Neural cell (in vitro differentiated cells): Measurements from ENCODE around the gene CNIH3. TPM values are rescaled to one million over a fixed set of nuclear protein-coding genes. Genes with fewer than 3 reads are reported as not detected.

Experiments used
- H2AFZ ChIP-seq: fragments of 200-600, 300-800 bp; sonication (generic), shearing (Covaris generic); 2 replicates; pipeline ENCODE4 v1.6.0; 2014; ENCODE audit warnings: low read depth, mild to moderate bottlenecking, antibody characterized with exemption, low read length, moderate library complexity
- H3F3A ChIP-seq: fragments of 200-600 bp; shearing (Covaris generic); 2 replicates; pipeline ENCODE4 v1.6.1; 2016; ENCODE audit warnings: mild to moderate bottlenecking, moderate library complexity, mixed read lengths, antibody characterized with exemption, low read length; ENCODE audit not compliant: insufficient read depth, poor library complexity, severe bottlenecking
- H3K27ac ChIP-seq: fragments of 200-600, 300-800 bp; sonication (generic), shearing (Covaris generic); 2 replicates; pipeline ENCODE4 v1.5.1; 2014; ENCODE audit warnings: mild to moderate bottlenecking, low read length, moderate library complexity
- H3K27me3 ChIP-seq: fragments of 300-800, 200-600 bp; sonication (generic), shearing (Covaris generic); 2 replicates; pipeline ENCODE4 v1.6.0; 2014; ENCODE audit warnings: mild to moderate bottlenecking, low read depth, low read length, moderate library complexity; ENCODE audit not compliant: insufficient read depth
- H3K36me3 ChIP-seq: fragments of 300-800, 200-600 bp; sonication (generic), shearing (Covaris generic); 2 replicates; pipeline ENCODE4 v1.5.1; 2014; ENCODE audit warnings: mild to moderate bottlenecking, antibody characterized with exemption, low read length, moderate library complexity; ENCODE audit not compliant: insufficient read depth
- H3K4me2 ChIP-seq: fragments of 300-800, 200-600 bp; sonication (generic), shearing (Covaris generic); 2 replicates; pipeline ENCODE4 v1.6.0; 2014; ENCODE audit warnings: mild to moderate bottlenecking, low read length
- H3K4me3 ChIP-seq: fragments of 300-800, 200-600 bp; sonication (generic), shearing (Covaris generic); 2 replicates; pipeline ENCODE4 v1.5.1; 2014; ENCODE audit warnings: mild to moderate bottlenecking, low read length, moderate library complexity
- H3K79me2 ChIP-seq: fragments of 200-600 bp; shearing (Covaris generic); replicated peaks from 2 replicates; pipeline ENCODE4 v1.6.0; 2014; ENCODE audit warnings: mild to moderate bottlenecking, low read length, moderate library complexity; ENCODE audit not compliant: insufficient read depth
- H3K9ac ChIP-seq: fragments of 300-800, 200-600 bp; sonication (generic), shearing (Covaris generic); 2 replicates; pipeline ENCODE4 v1.6.1; 2016; ENCODE audit warnings: mild to moderate bottlenecking, low read length, mixed read lengths
- H3K9me2 ChIP-seq: fragments of 200-600 bp; shearing (Covaris generic); 2 replicates; pipeline ENCODE4 v1.6.1; 2016; ENCODE audit warnings: mild to moderate bottlenecking, low read length, mixed read lengths; ENCODE audit not compliant: insufficient read depth
- H3K9me3 ChIP-seq: fragments of 200-600, 300-800 bp; sonication (generic), shearing (Covaris generic); 2 replicates; pipeline ENCODE4 v1.6.1; 2016; ENCODE audit warnings: mild to moderate bottlenecking, mixed run types, low read length, moderate library complexity, mixed read lengths
- H4K20me1 ChIP-seq: fragments of 200-600 bp; shearing (Covaris generic); 2 replicates; pipeline ENCODE4 v1.6.1; 2016; ENCODE audit warnings: mild to moderate bottlenecking, mixed run types; ENCODE audit not compliant: insufficient read depth
- EP300 ChIP-seq: fragments of 450-650 bp; conservative IDR thresholded peaks from 2 replicates; pipeline ENCODE4 v1.6.1; 2014; ENCODE audit warnings: antibody characterized with exemption, mild to moderate bottlenecking, moderate library complexity; ENCODE audit not compliant: poor library complexity, severe bottlenecking
- EZH2 ChIP-seq: fragments of 200-600, 300-800 bp; shearing (Covaris generic), sonication (generic); IDR thresholded peaks from 2 replicates; pipeline ENCODE4 v1.6.1; 2014; ENCODE audit warnings: antibody characterized with exemption, low read length, borderline replicate concordance, mild to moderate bottlenecking; ENCODE audit not compliant: insufficient read depth, poor library complexity, severe bottlenecking
- MXI1 ChIP-seq: fragments of 450-650 bp; conservative IDR thresholded peaks from 2 replicates; pipeline ENCODE4 v1.6.1; 2014; ENCODE audit warnings: antibody characterized with exemption, mild to moderate bottlenecking; ENCODE audit not compliant: poor library complexity, severe bottlenecking
- POLR2AphosphoS5 ChIP-seq: IDR thresholded peaks from 2 replicates; pipeline ENCODE4 v1.6.1; 2012
- RAD21 ChIP-seq: fragments of 450-650 bp; conservative IDR thresholded peaks from 2 replicates; pipeline ENCODE4 v1.6.1; 2014; ENCODE audit warnings: antibody characterized with exemption, mild to moderate bottlenecking, moderate library complexity
- SMC3 ChIP-seq: fragments of 450-650 bp; conservative IDR thresholded peaks from 2 replicates; pipeline ENCODE4 v1.6.1; 2014; ENCODE audit warnings: antibody characterized with exemption, mild to moderate bottlenecking, moderate library complexity; ENCODE audit not compliant: poor library complexity
- TAF1 ChIP-seq: IDR thresholded peaks from 2 replicates; pipeline ENCODE4 v1.6.1; 2012; ENCODE audit warnings: low read depth
- polyA plus RNA-seq: library from polyadenylated mRNA; depleted of rRNA; stranded (reverse); fragments of >200 nt; gene quantifications from 2 replicates; pipeline ENCODE4 v1.2.3, GENCODE V29; 2014
- TF ChIP-seq, protein P1 (sequence below): IDR thresholded peaks from 2 replicates; pipeline ENCODE4 v1.6.1; 2012; ENCODE audit warnings: borderline replicate concordance
- TF ChIP-seq, protein P2 (sequence below): fragments of 450-650 bp; IDR thresholded peaks from 2 replicates; pipeline ENCODE4 v1.5.1; 2014; ENCODE audit warnings: antibody characterized with exemption, mild to moderate bottlenecking, moderate library complexity; ENCODE audit not compliant: poor library complexity, severe bottlenecking

Gene CNIH3
- polyA plus RNA-seq, 1 donor from 2014 or later = 9.3 TPM

DNA sequence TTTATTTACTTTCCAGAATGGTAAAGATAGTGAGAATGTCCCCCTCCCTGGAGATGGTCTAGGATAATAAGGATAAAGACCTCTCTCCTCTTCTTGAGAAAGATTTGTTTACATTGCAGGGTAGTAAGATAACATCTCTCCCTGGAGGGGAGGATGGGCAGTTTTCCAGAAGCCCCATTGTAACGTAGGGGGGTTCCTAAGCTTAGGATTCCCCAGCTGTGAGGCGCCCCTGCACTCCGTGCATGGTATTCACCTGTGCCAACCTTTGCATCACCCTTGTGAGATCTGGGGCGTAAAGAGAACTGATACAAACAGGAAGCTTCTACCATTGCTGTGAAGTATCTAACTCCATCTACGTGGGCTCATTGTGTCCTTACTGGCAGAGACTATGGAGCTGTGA lies 164.6 kb downstream of the CNIH3 start:
- Histone ChIP-seq H3F3A (no peaks in the 10 kb centered on the region), H3K9me3 (no peaks in the 10 kb centered on the region), H3K9ac (no peak overlapping the region), H4K20me1 (no peaks in the 10 kb centered on the region), H3K9me2 (no peaks in the 10 kb centered on the region), H3K4me3 (no peak overlapping the region), H3K36me3 (no peaks in the 10 kb centered on the region), H3K4me2 (no peak overlapping the region), H3K27ac (no peak overlapping the region), H3K27me3 (no peaks in the 10 kb centered on the region), H2AFZ (no peak overlapping the region), H3K79me2 (no peaks in the 10 kb centered on the region)
- TF ChIP-seq EP300 = no peak
- no peak for TF ChIP-seq TAF1
- TF ChIP-seq, protein P1, sequence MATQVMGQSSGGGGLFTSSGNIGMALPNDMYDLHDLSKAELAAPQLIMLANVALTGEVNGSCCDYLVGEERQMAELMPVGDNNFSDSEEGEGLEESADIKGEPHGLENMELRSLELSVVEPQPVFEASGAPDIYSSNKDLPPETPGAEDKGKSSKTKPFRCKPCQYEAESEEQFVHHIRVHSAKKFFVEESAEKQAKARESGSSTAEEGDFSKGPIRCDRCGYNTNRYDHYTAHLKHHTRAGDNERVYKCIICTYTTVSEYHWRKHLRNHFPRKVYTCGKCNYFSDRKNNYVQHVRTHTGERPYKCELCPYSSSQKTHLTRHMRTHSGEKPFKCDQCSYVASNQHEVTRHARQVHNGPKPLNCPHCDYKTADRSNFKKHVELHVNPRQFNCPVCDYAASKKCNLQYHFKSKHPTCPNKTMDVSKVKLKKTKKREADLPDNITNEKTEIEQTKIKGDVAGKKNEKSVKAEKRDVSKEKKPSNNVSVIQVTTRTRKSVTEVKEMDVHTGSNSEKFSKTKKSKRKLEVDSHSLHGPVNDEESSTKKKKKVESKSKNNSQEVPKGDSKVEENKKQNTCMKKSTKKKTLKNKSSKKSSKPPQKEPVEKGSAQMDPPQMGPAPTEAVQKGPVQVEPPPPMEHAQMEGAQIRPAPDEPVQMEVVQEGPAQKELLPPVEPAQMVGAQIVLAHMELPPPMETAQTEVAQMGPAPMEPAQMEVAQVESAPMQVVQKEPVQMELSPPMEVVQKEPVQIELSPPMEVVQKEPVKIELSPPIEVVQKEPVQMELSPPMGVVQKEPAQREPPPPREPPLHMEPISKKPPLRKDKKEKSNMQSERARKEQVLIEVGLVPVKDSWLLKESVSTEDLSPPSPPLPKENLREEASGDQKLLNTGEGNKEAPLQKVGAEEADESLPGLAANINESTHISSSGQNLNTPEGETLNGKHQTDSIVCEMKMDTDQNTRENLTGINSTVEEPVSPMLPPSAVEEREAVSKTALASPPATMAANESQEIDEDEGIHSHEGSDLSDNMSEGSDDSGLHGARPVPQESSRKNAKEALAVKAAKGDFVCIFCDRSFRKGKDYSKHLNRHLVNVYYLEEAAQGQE = no peak
- TF ChIP-seq, protein P2, sequence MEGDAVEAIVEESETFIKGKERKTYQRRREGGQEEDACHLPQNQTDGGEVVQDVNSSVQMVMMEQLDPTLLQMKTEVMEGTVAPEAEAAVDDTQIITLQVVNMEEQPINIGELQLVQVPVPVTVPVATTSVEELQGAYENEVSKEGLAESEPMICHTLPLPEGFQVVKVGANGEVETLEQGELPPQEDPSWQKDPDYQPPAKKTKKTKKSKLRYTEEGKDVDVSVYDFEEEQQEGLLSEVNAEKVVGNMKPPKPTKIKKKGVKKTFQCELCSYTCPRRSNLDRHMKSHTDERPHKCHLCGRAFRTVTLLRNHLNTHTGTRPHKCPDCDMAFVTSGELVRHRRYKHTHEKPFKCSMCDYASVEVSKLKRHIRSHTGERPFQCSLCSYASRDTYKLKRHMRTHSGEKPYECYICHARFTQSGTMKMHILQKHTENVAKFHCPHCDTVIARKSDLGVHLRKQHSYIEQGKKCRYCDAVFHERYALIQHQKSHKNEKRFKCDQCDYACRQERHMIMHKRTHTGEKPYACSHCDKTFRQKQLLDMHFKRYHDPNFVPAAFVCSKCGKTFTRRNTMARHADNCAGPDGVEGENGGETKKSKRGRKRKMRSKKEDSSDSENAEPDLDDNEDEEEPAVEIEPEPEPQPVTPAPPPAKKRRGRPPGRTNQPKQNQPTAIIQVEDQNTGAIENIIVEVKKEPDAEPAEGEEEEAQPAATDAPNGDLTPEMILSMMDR = no peak
- TF ChIP-seq EZH2 = no peak
- TF ChIP-seq RAD21 = no peak
- no peak for TF ChIP-seq SMC3
- TF ChIP-seq POLR2AphosphoS5 = no peak
- no peak for TF ChIP-seq MXI1

DNA sequence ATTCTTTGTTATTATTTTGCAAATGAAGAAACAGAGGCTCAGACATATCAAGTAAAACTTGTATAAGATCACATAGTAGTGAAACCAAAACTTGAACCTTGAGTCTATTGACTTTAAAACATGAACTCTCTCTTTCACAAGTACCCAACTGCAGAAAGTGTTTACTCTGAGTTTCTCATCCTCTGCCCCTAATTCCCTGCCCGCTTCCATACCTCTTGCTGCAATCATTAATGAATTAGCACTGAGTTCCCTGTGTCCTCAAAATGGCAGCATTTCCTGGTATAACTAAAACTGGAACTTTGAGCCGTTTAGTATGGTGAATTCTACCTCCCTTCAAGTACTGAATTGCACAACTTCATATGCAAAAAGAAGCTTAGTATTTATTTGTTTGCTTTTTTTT lies 165.7 kb downstream of the CNIH3 start:
- Histone ChIP-seq H3K4me3 (no peak overlapping the region), H3K9me2 (no peaks in the 10 kb centered on the region), H3K9ac (no peak overlapping the region), H3K79me2 (no peaks in the 10 kb centered on the region), H3K4me2 (no peak overlapping the region), H4K20me1 (no peaks in the 10 kb centered on the region), H3K27ac (no peak overlapping the region), H3K36me3 (no peaks in the 10 kb centered on the region), H3K9me3 (no peaks in the 10 kb centered on the region), H2AFZ (no peak overlapping the region), H3F3A (no peaks in the 10 kb centered on the region), H3K27me3 (no peaks in the 10 kb centered on the region)
- TF ChIP-seq, protein P1 = no peak
- TF ChIP-seq TAF1 (no peak), EZH2 (no peak), RAD21 (no peak), MXI1 (no peak), POLR2AphosphoS5 (no peak), EP300 (no peak), SMC3 (no peak)
- TF ChIP-seq, protein P2 = no peak
